Stomach (tissue), 9 donors: ENCODE data around the gene ATXN2. TPM values are rescaled to one million over a fixed set of nuclear protein-coding genes. Genes with fewer than 3 reads are reported as not detected.

ENCODE experiments used
- DNase-seq, 2 donors: peaks; one replicate each; pipeline versions ENCODE4 v3.0.0 to v3.0.0-alpha.2; 2013 to 2019
- H3K27ac ChIP-seq, 5 donors: fragments of 200-600 bp in 4 of 5; sonication (generic) in 4 of 5; one replicate each; pipeline ENCODE4 v1.5.1; 2013 to 2019; ENCODE audit warnings: mild to moderate bottlenecking in 1 of 5, moderate library complexity in 1 of 5
- H3K27me3 ChIP-seq, 3 donors: fragments of 200-600 bp; sonication (generic); one replicate each; pipeline ENCODE4 v1.5.1; 2017 to 2019; ENCODE audit warnings: mixed run types in 1 of 3
- H3K36me3 ChIP-seq, 4 donors: fragments of 200-600 bp; sonication (generic); 1 replicate in 3 of 4; 2 replicates in 1 of 4; pipeline ENCODE4 v1.5.1; 2016 to 2019
- H3K4me1 ChIP-seq, 4 donors: fragments of 200-600 bp; sonication (generic); one replicate each; pipeline ENCODE4 v1.5.1; 2016 to 2019
- H3K4me3 ChIP-seq, 4 donors: fragments of 200-600 bp; sonication (generic) in 3 of 4; one replicate each; pipeline ENCODE4 v1.5.1; 2016 to 2019; ENCODE audit warnings: mild to moderate bottlenecking in 1 of 4
- H3K9me3 ChIP-seq, 4 donors: fragments of 200-600 bp; sonication (generic); one replicate each; pipeline ENCODE4 v1.5.1; 2016 to 2019
- EP300 ChIP-seq: sonication (generic); formaldehyde crosslinking; IDR thresholded peaks from one replicate; pipeline ENCODE4 v1.6.1; 2017; ENCODE audit warnings: antibody characterized with exemption
- POLR2A ChIP-seq, 4 donors: fragments of 450-650 bp; IDR thresholded peaks; one replicate each; pipeline ENCODE4 v1.6.1; 2016; ENCODE audit warnings: antibody characterized with exemption in 4 of 4, control low read depth in 2 of 4, mild to moderate bottlenecking in 1 of 4, moderate library complexity in 1 of 4
- POLR2AphosphoS5 ChIP-seq, 3 donors: sonication (generic); formaldehyde crosslinking; IDR thresholded peaks; one replicate each; pipeline ENCODE4 v1.6.1; 2016; ENCODE audit warnings: antibody characterized with exemption in 3 of 3
- WGBS, 5 donors: extraction: QIAGEN DNeasy Blood & Tissue Kit in 3 of 5; methylation state at CpG; one replicate each; pipeline versions ENCODE4 v1.1.5 to v1.1.7; 2013 to 2018; 5-methylcytosine and 5-hydroxymethylcytosine counted together
- intact Hi-C: fragments of 100-400 bp; cut with DNase I; formaldehyde crosslinking; loops from one replicate; pipeline ENCODE4 v1.15.1; 2023; ENCODE audit warnings: low total_unique reads
- polyA plus RNA-seq, 3 donors: library from polyadenylated mRNA; stranded (reverse); fragments of 200-250 nt; gene quantifications; one replicate each; pipeline ENCODE4 v1.2.3, GENCODE V29; 2013
- total RNA-seq, 5 donors: library from RNA; depleted of rRNA; stranded (reverse); fragments of >200 nt; gene quantifications; one replicate each; pipeline versions ENCODE4 v1.1.0 to v1.2.3, GENCODE V29; 2014 to 2016
- TF ChIP-seq, protein P1 (sequence below), 7 experiments: fragments of 450-650 bp in 4 of 7; fragments of 200-600 bp in 3 of 7; sonication (generic) in 3 of 7; IDR thresholded peaks; one replicate each; pipeline ENCODE4 v1.5.1; 2016 to 2019; ENCODE audit warnings: antibody characterized with exemption in 7 of 7, control low read depth in 2 of 7, mild to moderate bottlenecking in 1 of 7
- donor health status: healthy with polysubstance abuse.
- donor health status: Bipolar disorder and iron deficiency.
- donor health status: healthy.

ATXN2 gene
- total and polyA plus RNA-seq, 8 donors, result 11.1 to 131 (median 61.2) TPM

DNA sequence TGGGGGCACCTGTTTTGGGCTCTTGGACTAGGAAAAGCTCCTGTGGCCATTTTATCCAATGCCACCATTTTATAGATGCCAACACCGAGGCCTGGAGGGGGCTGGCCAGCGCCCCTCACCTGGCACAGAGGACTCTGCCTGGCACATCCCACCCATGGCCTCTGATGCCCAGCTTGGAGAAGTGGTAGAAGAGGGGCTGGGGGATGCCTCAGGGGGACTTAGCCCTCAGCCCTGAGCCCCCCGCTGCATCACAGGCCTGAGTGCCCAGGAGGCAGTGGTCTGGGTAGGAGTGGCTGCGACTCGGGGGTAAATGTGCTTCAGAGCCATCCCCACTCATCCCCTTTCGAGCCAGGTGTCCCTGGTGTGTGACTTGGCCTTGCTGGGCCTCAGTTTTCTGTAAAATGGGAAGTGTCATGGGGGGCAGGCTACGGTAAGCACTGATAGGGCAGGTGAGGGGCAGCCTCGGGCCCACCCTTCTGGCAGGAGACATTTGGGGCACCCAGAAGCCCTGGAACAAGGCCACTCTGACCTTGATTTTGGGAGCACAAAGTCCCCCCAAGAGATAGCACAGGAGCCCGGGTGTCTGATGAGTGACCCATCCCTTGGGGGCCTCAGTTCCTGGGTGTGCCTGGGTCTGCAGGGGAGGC is 170.9 kb downstream of the ATXN2 start:
- H3K27ac ChIP-seq, result peak overlapping the region; percentile 44 to 83 (median 78)
- intact Hi-C loops, result no loop called here
- TF ChIP-seq, protein P1, sequence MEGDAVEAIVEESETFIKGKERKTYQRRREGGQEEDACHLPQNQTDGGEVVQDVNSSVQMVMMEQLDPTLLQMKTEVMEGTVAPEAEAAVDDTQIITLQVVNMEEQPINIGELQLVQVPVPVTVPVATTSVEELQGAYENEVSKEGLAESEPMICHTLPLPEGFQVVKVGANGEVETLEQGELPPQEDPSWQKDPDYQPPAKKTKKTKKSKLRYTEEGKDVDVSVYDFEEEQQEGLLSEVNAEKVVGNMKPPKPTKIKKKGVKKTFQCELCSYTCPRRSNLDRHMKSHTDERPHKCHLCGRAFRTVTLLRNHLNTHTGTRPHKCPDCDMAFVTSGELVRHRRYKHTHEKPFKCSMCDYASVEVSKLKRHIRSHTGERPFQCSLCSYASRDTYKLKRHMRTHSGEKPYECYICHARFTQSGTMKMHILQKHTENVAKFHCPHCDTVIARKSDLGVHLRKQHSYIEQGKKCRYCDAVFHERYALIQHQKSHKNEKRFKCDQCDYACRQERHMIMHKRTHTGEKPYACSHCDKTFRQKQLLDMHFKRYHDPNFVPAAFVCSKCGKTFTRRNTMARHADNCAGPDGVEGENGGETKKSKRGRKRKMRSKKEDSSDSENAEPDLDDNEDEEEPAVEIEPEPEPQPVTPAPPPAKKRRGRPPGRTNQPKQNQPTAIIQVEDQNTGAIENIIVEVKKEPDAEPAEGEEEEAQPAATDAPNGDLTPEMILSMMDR (IDR thresholded peaks at IDR 0.05), result no peak
- TF ChIP-seq EP300 (no peak), POLR2AphosphoS5 (IDR thresholded peaks at IDR 0.05) (no peak), POLR2A (IDR thresholded peaks at IDR 0.05) (no peak)
- peak overlapping the region in 1 of 4 donors; percentile 2 for H3K4me3 ChIP-seq
- no peaks in the 10 kb centered on the region for H3K36me3 ChIP-seq
- H3K27me3 ChIP-seq, result no peaks in the 10 kb centered on the region
- no peaks in the 10 kb centered on the region for H3K9me3 ChIP-seq
- no peak for DNase-seq
- peaks cover 29 to 92% (median 67%) of the 10 kb centered on the region in 4 donors for H3K4me1 ChIP-seq
- WGBS, 5 donors, result 79 to 91% (median 85%) methylated on average over 3 to 9 of the region's 9 CpGs

DNA sequence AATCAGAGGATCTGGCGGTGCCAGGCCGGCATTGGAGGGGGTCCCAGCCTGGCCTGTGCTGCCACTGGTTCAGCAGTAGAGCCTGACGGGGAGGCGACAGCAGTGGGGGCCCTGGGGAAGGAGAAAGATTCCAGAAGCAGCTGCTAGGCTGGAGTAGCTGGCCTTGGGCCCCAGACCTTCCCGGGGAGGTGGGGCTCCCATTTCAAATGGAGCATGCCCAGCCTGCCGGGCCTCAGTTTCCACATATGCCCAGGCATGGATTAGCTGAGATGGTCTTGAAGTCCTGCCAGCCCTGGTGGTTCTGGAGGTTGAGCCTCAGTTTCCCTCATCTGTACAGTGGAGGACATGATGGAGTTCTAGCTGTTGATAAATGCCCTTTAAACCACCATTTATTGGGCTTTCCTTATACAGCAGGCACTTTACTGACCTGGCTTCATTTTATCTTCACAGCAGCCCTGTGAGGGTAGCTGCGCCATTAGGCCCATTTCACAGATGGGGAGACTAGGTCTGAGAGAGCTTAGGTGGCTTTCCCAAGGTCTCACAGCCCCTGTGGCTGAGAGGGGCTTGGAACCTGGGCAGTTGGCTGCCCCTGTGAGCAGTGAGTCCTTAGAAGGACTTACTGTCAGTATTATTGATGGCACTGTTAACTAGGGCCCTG is 171.6 kb downstream of the ATXN2 start:
- 91 to 96% (median 95%) methylated on average over 7 of the region's 7 CpGs for WGBS, 5 donors
- DNase-seq, result no peak
- Histone ChIP-seq H3K4me3 (no peak overlapping the region), H3K36me3 (no peaks in the 10 kb centered on the region), H3K27ac (peak overlapping the region in 3 of 5 donors; percentile 78 to 83 (median 81)), H3K9me3 (no peaks in the 10 kb centered on the region), H3K4me1 (peaks cover 29 to 86% (median 63%) of the 10 kb centered on the region in 4 donors), H3K27me3 (no peaks in the 10 kb centered on the region)
- intact Hi-C loops, result no loop called here
- TF ChIP-seq POLR2AphosphoS5 (IDR thresholded peaks at IDR 0.05) (no peak), POLR2A (IDR thresholded peaks at IDR 0.05) (no peak), EP300 (no peak)
- TF ChIP-seq, protein P1 (IDR thresholded peaks at IDR 0.05), result no peak

DNA sequence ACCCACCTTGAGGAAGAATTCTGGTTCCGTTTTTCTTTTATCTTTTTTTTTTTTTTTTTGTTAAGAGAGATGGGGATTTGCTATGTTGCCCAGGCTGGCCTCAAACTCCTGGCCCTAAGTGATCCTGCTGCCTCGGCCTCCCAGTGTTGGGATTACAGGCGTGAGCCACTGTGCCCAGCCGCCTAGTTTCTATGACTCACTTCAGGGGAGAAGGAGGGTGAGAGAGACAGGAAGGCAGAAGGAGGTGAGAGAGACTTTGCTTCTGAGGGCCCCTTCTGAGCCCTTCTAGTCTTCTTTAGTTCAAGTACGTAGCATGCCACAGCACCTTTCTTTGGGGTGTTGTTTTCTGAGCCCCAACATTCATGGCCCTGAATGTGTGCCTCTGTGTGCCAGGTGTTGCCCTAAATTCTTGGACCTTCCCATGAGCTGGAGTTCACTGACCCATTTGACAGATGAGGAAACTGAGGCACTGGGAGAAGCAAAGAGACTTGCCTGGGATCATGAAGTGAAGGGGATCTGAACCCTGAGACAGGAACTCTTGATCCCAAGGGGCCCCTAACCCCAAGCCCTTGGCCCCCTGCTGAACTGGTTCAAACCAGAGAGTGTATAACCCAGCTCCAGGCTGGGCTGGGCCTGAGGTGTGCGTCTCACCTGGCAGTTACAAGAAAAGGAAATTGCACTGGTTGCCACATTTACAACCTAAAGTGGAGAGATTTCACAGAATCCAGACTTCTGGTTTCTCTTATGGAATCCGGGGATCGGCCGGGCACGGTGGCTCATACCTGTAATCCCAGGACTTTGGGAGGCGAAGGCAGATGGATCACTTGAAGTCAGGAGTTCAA is 172.6 kb downstream of the ATXN2 start:
- intact Hi-C loops, result no loop called here
- TF ChIP-seq, protein P1 (IDR thresholded peaks at IDR 0.05), result no peak
- TF ChIP-seq EP300, result no peak
- TF ChIP-seq POLR2A (IDR thresholded peaks at IDR 0.05), result no peak
- no peak for TF ChIP-seq POLR2AphosphoS5 (IDR thresholded peaks at IDR 0.05)
- DNase-seq, result no peak
- Histone ChIP-seq H3K27ac (peak overlapping the region in 3 of 5 donors; percentile 22 to 46 (median 29)), H3K27me3 (no peaks in the 10 kb centered on the region), H3K4me1 (peaks cover 25 to 76% (median 53%) of the 10 kb centered on the region in 4 donors), H3K36me3 (no peaks in the 10 kb centered on the region), H3K9me3 (no peaks in the 10 kb centered on the region), H3K4me3 (no peak overlapping the region)
- 77 to 90% (median 87%) methylated on average over 11 of the region's 11 CpGs for WGBS, 5 donors

DNA sequence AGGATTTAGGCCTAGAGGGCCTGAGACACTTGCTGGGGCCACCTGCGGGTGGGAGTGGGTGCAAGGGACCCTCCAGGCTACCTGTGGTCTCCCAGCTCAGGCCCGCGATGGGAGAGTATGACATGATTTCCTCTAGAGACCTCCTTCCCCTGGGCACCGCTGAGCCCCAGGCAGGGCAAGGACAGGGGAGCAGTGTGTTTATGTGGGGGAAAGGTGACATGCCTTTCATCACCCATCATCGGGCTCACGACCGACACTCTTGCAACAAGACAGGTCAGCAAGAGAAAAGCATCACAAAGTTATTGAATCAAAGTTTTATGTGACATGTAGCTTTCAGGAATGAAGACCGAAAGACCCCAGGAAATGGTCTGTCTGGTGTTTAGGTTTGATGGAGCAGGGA is 173.5 kb downstream of the ATXN2 start:
- no peak for DNase-seq
- peak overlapping the region in 4 of 5 donors; percentile 7 to 46 (median 24) for H3K27ac ChIP-seq

More for the DNA sequence above, 173.5 kb downstream of the ATXN2 start:
- no peak for TF ChIP-seq POLR2A (IDR thresholded peaks at IDR 0.05)
- TF ChIP-seq POLR2AphosphoS5 (IDR thresholded peaks at IDR 0.05), result no peak
- TF ChIP-seq, protein P1 (IDR thresholded peaks at IDR 0.05), result no peak
- TF ChIP-seq EP300, result no peak
- Histone ChIP-seq H3K4me3 (no peak overlapping the region), H3K27me3 (no peaks in the 10 kb centered on the region), H3K36me3 (peaks cover 5 to 7% (median 6%) of the 10 kb centered on the region in 4 donors), H3K9me3 (no peaks in the 10 kb centered on the region), H3K4me1 (peaks cover 16 to 67% (median 45%) of the 10 kb centered on the region in 4 donors)
- WGBS, 5 donors, result 62 to 74% (median 64%) methylated on average over 4 to 8 of the region's 8 CpGs
- intact Hi-C loops, result no loop called here
